Fibroblast of skin of right quadriceps (primary cell): Measurements from ENCODE around the gene NFIC.
"Not testable (repeated sequence)": the region's sequence is repeated elsewhere in the genome, so short reads cannot be mapped to it uniquely, and the experiment has no call there.

ENCODE experiments used
- DNase-seq: peaks from one replicate; pipeline ENCODE4 v3.0.0-alpha.2; 2013

The NFIC gene

DNA sequence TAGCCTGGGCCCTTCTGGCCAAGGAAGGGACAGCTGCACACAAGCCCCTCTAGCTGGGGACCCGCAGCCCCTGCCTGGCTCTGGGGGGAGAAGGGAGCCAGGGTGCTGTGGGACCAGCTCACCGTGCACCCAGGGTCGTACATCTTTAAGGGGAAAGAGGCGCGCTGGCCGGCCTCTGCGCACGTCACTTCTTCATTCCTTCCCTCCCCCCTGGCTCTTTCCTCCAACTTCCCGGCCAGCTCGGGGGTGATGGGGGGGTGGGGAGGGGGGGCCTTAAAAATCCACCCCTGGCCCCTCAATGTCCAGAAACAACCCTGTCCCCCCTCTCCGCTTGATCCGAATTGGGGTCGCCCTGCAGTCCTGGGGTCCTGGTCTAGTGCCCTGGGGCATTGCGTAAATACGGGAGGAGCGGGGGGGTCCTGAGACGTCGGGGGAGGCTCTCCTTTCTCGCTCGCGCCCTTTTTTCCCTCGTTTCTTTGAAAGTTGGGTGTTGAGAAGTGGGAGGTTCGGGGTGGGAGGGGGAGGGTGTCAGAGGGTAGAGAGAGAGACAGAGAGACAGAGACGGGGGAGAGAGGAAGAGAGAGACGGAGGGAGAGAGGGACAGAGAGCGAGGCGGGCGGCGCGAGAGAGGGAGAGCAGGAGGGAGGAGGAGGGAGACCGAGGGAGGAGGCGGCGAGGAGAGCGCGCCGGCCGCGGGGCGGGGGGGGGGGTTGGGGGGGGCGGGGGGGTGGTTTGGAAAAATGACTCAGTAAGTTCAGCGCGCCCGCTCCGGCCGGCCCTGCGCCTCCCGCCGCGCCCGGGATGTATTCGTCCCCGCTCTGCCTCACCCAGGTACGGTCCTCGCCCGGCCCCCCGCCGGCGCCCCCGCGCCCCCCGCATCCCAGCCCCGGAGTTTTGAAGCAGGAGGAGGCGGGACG lies at the start of gene NFIC:
NFIC (plus strand) TSS at position 748 of the 917 bp plus-strand sequence; CDS start at position 802, 54 bp downstream.
- peak; percentile 92 for DNase-seq

DNA sequence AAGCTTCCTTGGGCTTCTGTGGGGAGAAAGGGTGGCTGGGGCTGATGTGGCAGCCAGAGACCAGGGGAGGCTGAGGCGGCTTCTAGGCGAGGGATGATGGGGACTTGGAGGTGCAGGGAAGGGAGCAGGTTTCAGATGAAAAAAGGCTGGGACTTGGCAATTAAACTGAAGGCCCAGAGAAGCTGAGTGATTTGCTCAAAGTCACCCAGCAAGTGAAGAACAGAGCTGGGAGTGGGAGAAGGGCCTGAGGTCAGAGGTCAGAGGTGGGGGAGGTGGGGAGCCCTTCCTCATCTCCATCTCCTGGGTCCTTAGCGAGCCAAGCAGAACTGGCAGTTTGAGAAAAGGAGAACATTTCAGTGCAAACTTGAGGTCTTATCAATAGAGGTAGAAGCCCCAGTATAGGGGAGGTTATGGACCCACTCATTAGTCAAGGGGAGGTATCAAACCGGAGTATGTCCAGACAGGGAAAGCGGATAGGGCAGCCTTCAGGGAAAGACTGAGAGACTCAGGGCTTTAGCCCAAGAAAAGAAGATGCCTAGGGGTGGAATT lies 49.6 kb upstream of the NFIC start:
- no peak for DNase-seq

DNA sequence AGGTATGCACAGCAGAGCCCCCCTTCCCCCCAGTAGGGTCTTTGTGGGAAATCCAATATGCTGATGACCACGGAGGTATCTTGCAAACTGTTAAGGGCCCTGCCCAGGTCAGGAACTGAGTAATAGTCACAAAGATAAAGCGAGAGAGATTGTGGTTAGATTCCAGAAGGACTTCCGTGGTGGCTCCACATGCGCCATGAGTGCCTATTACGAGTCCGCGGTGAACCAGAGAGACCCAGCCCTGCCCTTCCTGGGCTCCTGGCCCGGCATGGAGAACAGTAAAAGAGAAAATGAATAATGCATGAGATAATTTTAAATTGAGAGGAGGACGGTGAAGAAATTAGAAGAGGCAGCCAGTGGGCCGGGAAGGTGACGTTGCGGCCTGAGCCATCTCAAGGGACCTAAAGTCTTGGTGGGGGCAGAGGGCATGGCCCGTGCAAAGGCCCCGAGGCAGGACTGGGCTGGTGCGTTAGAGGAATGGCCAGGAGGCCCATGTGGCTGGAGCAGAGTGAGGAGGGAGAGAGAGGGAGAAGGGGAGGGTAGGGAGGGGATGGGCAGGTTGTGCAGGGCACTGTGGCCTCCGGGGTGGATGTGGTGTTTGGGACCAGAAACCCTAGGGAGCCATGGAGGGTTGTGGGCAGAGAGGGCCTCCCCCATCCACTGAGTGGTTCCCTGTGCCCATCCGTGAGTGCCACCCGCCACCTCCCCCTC lies 46.6 kb upstream of the NFIC start:
- DNase-seq = no peak

GRCh38 chr19:3320354-3320670 lies 46.1 kb upstream of the NFIC start:
- no peak for DNase-seq

- no peak for DNase-seq
Observed at GRCh38 chr19:3320853-3321252, 45.5 kb upstream of the NFIC start.

DNA sequence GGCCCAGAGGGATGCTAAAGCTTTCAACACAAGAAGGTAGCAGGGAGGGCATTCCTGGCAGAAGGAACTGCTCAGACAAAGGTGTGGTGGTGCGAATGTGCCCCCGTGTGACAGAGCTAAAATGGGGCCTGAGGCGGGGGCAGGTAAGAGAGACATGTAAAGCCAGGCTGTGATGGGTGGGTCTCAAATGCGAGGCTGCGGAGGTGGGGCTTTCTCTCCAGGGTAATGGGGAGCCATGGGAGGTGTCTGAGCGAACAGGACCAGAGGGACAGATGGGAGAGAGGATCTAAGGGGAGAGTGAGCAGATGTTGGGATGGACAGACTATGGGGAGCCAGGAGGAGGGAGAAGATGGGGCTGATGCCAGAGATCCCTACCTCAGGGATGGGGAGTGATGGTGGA lies 44.7 kb upstream of the NFIC start:
- DNase-seq = no peak

DNA sequence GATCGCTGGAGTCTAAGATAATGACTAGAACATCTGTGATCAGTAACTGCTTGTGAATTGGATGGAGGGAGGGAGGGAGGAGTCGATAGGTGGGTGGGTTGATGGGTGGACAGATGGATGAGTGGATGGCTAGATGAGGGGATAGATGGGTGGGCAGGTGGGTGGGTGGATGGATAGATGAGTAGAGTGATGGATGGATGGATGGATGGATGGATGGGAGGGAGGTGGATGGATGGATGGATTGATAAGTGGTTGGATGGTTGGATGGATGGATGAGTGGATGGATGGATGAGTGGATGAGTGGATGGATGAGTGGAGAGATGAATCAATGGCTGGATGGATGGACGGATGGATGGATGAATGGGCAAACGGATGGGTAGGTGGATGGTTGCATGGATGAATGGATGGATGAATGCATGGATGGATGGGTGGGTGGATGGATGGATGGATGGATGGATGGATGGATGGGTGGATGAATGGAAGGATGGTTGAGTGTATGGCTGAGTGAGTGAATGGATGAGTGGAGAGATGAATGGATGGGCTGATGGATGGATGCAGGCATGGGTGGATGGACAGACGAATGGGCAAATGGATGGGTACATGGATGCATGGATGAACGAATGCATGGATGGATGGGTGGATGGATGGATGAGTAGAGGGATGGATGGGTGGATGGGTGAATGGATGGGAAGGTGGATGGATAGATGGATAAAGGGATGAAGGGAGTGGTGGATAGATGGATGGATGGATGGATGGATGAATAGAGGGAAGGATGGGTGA lies 44.0 kb upstream of the NFIC start:
- no peak for DNase-seq

DNA sequence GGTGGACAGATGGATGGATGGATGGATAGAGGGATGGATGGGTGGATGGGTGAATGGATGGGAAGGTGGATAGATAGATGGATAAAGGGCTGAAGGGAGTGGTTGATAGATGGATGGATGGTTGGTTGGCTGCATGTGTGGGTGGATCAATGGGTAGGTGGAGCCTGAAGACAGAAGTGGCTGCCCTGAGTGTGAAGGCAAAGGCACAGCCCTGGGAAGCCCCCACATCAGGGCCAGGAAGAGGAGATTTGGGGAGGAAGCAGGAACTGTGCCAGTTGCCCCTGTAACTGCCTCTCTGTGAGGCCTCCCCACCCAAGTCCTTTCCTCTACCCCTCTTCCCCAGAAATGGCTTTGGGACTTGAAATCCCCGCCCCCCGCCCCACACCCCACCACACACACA lies 43.4 kb upstream of the NFIC start:
- no peak for DNase-seq

DNA sequence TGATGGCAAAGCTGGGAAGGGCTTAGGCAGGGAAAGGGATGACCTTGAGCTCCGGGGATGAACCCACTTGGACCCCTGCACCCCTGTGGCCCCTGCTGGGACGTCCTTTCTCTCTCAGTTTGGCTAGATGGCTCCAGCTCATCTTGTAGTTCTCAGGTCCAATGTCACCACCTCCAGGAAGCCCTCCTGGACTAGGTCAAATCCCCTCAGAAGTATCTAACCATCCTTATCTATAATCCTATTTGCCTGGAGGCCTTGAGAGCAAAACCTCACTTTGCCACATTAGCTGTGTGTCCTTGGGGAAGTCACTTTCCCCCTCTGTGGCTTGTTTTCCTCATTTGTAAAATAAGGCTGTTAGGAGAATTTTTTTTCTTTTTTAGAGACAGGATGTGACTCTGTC lies 42.7 kb upstream of the NFIC start:
- no peak for DNase-seq

- no peak for DNase-seq
Observed at GRCh38 chr19:3324405-3324856, 42.0 kb upstream of the NFIC start.

DNA sequence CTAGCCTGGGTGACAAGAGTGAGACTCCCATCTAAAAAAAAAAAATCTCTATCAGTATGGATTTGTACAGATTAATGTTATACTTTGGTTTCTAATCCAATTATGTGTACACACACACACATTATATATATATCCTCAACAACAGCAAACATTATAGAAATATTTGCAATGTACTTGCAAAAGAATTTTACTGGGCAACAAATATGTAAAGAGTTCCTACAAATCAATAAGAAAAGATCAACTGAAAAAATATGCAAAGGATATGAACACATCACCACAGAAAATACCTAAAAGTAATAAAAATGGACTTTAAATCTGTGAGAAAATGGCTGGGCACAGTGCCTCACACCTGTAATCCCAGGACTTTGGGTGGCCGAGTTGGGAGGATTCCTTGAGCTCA lies 40.9 kb upstream of the NFIC start:
- no peak for DNase-seq

DNA sequence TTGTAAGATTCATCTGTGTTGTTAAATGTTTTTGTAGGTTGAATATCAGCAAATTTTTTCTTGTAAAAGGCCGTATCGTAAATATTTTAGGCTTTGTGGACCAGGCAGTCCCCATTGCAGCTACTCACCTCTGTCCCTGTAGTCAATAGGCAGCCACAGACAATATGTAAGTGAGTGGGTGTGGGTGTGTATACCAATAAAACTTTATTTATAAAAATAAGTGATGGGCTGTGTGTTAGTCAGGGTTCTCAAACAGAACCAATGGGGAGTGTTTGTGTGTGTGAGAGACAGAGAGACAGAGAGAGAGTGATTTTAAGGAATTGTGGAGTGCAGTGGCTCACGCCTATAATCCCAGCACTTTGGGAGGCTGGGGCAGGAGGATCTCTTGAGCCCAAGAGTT lies 37.6 kb upstream of the NFIC start:
- DNase-seq = no peak

DNA sequence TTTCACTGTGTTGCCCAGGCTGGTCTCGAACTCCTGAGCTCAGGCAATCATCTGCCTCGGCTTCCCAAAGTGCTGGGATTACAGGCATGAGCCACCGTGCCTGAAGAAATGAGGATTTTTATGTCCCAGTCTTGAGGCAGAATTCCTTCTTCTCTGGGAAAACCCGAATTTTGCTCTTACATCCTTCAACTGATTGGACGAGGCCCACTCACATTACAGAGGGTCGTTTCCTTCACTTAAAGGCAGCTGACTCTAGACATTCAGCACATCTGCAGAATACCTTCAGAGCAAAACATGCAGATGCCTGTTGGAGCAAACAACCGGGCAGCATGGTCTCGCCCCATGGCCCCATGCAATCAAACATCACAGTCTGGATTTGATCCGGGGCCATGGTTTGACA lies 36.3 kb upstream of the NFIC start:
- DNase-seq = no peak

DNA sequence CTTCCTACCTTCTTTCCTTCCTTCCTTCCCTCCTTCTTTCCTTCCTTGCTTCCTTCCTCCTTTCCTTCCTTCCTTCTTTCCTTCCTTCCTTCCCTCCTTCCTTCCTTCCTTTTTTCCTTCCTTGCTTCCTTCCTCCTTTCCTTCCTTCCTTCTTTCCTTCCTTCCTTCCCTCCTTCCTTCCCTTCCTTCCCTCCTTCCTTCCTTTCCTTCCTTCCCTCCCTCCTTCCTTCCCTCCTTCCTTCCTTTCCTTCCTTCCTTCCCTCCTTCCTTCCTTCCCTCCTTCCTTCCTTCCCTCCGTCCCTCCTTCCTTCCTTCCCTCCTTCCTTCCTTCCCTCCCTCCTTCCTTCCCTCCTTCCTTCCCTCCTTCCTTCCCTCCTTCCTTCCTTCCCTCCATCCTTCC lies 34.2 kb upstream of the NFIC start:
- DNase-seq = not testable (repeated sequence)

- DNase-seq = no peak
Observed at GRCh38 chr19:3333020-3333583, 33.3 kb upstream of the NFIC start.

DNA sequence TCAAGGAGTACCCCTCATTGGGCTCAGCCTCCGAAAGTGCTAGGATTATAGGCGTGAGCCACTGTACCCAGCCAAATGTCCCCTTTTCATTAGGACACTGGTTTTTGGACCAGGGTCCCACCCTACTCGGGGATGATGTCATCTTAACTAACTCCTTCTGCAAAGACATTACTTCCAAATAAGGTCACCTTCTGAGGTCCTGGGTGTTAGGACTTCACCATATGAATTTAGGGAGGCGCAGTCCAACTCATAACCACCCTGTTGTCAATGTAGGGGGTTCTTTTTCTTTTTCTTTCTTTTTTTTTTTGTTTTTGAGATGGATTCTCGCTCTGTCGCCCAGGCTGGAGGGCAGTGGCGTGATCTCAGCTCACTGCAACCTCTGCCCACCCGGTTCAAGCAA lies 32.7 kb upstream of the NFIC start:
- no peak for DNase-seq

GRCh38 chr19:3334749-3335430 lies 31.5 kb upstream of the NFIC start:
- not testable (repeated sequence) for DNase-seq

GRCh38 chr19:3335431-3336350 lies 30.7 kb upstream of the NFIC start:
- no peak for DNase-seq

- DNase-seq = no peak
Observed at GRCh38 chr19:3336351-3336679, 30.1 kb upstream of the NFIC start.

- DNase-seq = no peak
Observed at GRCh38 chr19:3336680-3337523, 29.5 kb upstream of the NFIC start.
